ENCODE data around the gene AJAP1. TPM values are rescaled to one million over a fixed set of nuclear protein-coding genes. Genes with fewer than 3 reads are reported as not detected.

The AJAP1 gene
- polyA plus RNA-seq, 1 experiment = not detected

DNA sequence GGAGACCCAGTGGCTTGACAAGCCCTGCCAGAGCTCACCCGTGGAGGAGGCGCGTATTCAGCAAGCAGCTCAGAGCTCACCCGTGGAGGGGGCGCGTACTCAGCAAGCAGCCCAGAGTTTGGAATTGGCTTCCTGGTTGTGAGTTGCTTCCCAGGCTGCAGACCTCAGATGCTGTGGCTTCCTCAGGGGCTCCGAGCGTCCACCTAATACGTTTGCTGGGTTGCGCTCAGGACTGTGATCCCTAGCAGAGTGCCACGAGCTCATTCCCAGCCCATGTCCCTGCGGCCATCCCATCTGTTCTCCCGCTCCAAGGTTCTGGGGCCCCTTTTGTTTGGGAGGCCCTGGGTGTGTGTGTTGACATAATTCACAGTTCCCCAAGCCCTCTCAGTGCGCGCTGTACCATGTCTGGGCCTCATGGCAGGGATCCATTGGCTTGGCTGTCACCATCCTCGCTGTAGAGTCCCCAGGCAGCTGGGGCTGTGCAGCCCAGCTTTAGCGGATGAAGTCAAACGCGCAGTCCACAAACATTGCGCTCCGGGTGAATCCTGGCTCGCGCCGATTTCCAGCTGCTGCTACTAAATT, 3.6 kb downstream of the AJAP1 start:
- TF ChIP-seq CTCF (IDR thresholded peaks at IDR 0.05; ENCODE audit: low read depth, low read length) = no peak
- POLR2A ChIA-PET = no interaction called here

GRCh38 chr1:4658643-4659628, 4.5 kb downstream of the AJAP1 start:
- no peak for TF ChIP-seq CTCF (IDR thresholded peaks at IDR 0.05; ENCODE audit: low read depth, low read length)
- peaks cover 20% of the 10 kb centered on the region for H3K9me3 ChIP-seq (ENCODE audit: control insufficient read depth, insufficient read depth, low read length)
- CTCF ChIA-PET = interaction anchor here (0.5 kb wide), 1 partner anchor 641 kb away, joined by 3 read pairs; no protein-coding TSS in a partner anchor
- H3K4me3 ChIP-seq (ENCODE audit: low read depth, low read length) = no peak overlapping the region
- POLR2A ChIA-PET = no interaction called here
- H3K27me3 ChIP-seq (ENCODE audit: control insufficient read depth, insufficient read depth, low read length) = peaks cover 8% of the 10 kb centered on the region
- DNase-seq (ENCODE audit: low read depth, low spot score) = no peak
- no peak overlapping the region for H3K27ac ChIP-seq (ENCODE audit: low read depth, low read length)

More for the DNA sequence above, 3.6 kb downstream of the AJAP1 start:
- Histone ChIP-seq H3K4me3 (ENCODE audit: low read depth, low read length) (no peak overlapping the region), H3K27ac (ENCODE audit: low read depth, low read length) (no peak overlapping the region), H3K9me3 (ENCODE audit: control insufficient read depth, insufficient read depth, low read length) (peaks cover 17% of the 10 kb centered on the region), H3K27me3 (ENCODE audit: control insufficient read depth, insufficient read depth, low read length) (peaks cover 15% of the 10 kb centered on the region)
- DNase-seq (ENCODE audit: low read depth, low spot score) = no peak
- CTCF ChIA-PET = interaction anchor here (0.5 kb wide), 1 partner anchor 640 kb away, joined by 3 read pairs; no protein-coding TSS in a partner anchor

DNA sequence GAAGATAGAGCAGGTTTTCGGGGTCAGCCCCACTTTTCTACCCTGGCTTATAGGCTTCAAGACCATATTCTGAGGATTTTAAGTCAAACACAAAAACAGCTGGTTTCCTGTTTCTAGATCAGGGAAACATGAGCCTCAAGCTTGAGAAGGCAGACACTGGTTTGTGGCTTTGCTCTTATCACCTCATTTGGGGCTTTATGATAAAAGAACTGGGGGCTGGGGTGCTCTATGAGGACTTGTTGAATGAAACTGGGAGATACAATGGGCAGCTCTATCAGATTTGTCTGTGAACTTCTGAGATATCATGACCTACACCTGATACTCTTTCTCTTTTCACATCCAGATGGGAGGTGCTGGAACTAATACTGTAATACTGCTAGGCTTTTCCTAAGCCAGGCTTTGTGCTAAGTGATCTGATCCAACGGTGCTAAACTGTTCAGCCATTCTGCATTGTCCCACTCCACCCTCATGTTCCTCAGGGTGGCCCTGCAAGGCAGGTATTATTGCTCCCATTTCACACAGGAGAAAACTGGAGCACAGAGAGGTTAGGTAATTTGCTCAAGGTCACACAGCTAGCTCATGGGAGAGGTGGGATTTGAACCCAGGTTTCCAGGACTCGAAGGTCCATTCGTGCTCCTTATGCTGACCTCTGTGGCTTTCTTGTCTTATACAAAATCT, 6.6 kb downstream of the AJAP1 start:
- ChIA-PET CTCF (no interaction called here), POLR2A (no interaction called here)
- H3K4me3 ChIP-seq (ENCODE audit: low read depth, low read length) = no peak overlapping the region
- H3K9me3 ChIP-seq (ENCODE audit: control insufficient read depth, insufficient read depth, low read length) = peaks cover 42% of the 10 kb centered on the region
- no peak overlapping the region for H3K27ac ChIP-seq (ENCODE audit: low read depth, low read length)
- H3K27me3 ChIP-seq (ENCODE audit: control insufficient read depth, insufficient read depth, low read length) = peaks cover 5% of the 10 kb centered on the region
- no peak for TF ChIP-seq CTCF (IDR thresholded peaks at IDR 0.05; ENCODE audit: low read depth, low read length)
- no peak for DNase-seq (ENCODE audit: low read depth, low spot score)

DNA sequence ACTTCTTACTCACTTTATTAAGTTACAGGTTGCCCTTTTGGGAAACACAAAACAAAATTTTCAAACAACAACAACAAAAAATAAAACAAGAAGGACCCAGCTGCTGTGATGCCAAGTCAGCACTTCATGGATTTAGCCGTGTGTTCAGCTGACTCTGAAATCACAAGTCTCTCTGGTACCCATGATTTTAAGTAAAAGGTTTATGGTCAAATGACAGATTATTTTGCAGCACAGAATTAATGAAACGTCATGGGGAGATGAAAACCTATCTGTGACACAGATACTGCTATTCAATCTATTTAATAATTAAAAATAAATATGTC, 7.1 kb downstream of the AJAP1 start:
- TF ChIP-seq CTCF (IDR thresholded peaks at IDR 0.05; ENCODE audit: low read depth, low read length) = no peak
- POLR2A ChIA-PET = no interaction called here
- Histone ChIP-seq H3K27ac (ENCODE audit: low read depth, low read length) (no peak overlapping the region), H3K9me3 (ENCODE audit: control insufficient read depth, insufficient read depth, low read length) (peaks cover 47% of the 10 kb centered on the region), H3K4me3 (ENCODE audit: low read depth, low read length) (no peak overlapping the region), H3K27me3 (ENCODE audit: control insufficient read depth, insufficient read depth, low read length) (no peaks in the 10 kb centered on the region)
- no peak for DNase-seq (ENCODE audit: low read depth, low spot score)
- CTCF ChIA-PET = no interaction called here
